GM19025 (cell line): Measurements from ENCODE around the gene SMCO4.

Experiments
- ATAC-seq: cut with Tn5 transposase; IDR thresholded peaks from one replicate; pipeline ENCODE4 v1.9.1; 2021; ENCODE audit warnings: mild to moderate bottlenecking, low read depth, moderate library complexity; ENCODE audit not compliant: unreplicated experiment

The SMCO4 gene

DNA sequence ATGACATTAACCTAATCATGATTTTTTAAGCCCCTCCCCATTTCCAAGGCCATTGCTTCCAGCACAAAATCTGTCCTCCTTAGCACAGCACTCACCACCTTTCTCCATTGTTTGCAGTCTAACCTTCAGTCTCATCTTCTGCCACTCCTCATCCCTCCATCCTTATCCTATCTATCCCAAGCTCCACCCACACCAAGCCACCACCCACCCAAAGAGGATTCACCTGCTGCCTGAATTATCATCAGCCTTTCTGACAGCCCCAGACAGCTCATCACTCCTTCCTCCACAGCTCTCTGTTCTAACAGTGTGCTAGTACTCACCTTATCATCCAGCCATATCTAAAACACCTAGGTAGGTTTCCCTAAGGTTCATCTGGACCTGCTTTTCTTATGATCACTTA is 20.7 kb upstream of the SMCO4 start:
- no peak for ATAC-seq

DNA sequence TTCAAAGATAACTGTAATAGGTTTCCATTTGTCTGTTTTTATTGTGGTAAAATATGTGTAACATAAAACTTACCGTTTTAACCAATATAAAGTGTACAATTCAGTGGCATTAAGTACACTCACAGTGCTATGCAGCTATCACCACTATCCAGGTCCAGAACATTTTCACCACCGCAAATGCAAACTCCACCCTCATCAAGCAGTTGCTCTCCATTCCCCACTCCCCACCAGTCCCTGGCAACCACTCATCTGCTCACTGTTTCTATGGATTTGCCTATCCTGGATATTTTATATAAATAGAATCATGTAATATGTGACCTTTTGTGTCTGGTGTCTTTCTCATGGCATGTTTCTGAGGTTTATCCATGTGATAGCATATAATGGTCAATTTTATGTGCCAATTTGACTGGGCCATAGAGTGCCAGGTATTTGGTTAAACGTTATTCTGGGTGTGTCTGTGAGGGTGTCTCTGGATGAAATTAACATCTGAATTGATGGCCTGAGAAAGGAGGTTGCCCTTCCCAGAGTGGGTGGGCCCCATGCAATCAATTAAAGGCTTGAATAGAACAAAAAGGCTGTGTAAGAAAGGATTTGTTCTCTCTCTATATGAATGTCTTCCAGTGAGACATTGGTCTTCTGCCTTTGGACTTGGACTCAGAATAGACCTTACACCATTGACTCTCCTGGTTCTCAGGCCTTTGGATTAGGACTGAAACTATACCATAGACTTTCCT is 17.2 kb upstream of the SMCO4 start:
- ATAC-seq: no peak

DNA sequence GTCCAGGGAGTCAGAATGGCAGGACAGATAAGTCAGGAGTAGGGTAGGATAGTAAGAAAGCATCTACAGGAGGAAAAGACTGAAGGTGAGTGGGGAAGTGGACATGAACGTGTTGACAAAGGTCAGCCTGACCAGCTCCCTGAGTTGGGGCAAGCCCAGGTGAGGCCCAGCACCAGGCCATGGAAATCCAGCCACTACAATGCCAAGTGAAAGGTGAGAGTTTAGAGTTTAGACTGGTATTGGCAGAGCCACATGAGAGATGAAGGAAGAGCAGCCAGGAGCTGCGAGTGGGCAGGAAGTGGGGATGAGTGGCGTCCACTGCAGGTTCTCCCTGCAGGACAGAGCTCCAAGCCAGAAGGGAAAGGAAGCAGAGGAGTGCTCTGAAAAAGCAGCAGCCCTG is 16.5 kb upstream of the SMCO4 start:
- ATAC-seq: no peak

DNA sequence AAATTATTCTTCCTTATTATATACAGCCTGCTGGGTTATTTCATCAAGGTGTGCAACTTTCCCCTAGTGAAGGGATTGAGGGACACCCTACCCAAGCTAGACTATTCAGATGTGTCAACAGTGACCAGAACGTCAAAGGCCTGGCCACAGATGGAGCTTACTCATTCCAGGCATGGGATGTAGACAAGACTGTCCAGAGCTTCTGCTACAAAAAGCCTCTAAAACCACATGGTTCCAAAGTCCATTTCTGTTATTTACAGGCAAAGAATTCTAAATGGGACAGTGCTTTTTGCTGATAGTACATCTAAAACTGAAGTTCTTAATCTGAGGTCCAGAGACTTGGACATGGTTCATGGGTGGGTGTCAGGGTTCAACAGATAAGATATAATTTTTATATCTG is 9.7 kb upstream of the SMCO4 start:
- no peak for ATAC-seq

DNA sequence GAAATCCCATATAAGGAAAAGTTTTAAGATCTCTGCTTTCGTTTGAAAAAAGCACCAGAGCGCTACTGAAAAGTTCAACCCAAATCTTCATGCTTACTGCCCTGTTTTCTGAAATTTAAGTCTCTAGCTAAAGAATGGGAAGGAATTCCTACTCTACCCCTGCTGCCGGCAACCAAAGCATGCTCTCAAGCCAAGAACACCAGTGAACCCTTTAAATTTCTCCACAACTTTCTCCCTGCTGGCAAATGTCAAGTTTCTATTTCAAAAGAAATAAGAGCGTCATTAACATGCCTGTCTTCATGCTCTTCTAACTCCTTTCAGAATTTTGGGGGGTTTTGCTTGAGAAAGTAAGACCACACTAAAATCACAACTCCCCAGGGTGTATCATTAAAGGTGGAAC is 6.8 kb upstream of the SMCO4 start:
- no peak for ATAC-seq

- ATAC-seq: no peak
Observed at GRCh38 chr11:93548679-93549319, 5.6 kb upstream of the SMCO4 start.

DNA sequence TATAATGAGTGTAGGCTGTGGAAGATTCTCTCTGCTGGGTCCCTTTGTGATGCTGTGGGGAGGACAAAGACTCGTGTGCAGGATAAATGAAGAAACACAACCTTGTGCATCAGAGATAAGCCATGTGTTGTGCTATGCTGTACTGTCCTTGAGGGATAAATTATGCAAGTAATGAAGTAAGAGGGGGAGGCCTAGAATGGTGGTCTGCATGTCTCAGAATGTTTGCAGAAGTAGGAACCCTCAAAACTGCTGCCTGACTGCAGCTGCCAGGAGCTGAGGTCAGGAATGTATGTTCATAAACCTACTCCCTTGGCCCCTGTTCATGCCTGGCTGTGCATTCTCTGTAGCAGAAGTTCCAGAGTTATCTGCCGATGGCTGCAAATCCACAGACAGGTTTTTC is 4.6 kb upstream of the SMCO4 start:
- ATAC-seq: no peak

- no peak for ATAC-seq
Observed at GRCh38 chr11:93547028-93547427, 3.8 kb upstream of the SMCO4 start.

DNA sequence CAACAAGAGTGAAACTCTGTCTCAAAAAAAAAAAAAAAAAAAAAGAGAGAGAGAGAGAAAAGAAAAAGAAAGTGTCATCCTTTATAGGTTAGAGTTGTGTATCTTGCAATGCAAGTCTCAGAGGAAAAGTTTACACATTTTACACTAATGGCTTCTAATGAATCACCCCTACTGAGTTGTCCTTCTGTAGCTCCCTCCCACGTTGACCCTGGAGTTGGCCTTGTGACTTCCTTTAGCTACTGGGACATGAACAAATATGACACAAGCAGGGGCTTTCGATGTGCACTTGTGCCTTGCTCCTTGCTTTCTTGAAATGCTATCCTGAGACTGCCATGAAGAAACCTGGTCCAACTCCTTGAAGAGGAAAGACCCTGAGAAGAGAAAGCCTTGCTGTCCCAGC is 2.4 kb upstream of the SMCO4 start:
- ATAC-seq: no peak

DNA sequence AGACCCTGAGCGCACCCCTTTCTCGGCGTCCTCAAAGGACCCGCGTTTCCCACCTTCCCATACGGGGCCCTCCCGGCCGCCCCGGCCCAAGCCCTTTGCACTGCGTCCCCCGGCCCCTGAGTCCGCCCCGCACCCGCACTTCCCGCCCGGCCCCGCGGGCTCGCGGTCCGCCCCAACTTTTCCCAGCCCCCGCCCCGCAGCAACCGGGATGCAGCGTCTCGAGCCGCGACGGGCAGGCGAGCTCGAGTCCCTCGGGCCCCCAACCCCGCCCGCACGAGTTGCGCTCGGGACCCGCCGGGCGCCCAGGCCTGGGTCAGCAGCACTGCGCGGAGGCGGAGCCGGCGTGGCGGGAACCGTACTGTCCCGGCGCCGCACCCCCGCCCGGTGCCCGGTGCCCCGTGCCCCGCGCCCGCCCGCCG is 371 bp downstream of the SMCO4 start:
- peak; percentile 39 for ATAC-seq

DNA sequence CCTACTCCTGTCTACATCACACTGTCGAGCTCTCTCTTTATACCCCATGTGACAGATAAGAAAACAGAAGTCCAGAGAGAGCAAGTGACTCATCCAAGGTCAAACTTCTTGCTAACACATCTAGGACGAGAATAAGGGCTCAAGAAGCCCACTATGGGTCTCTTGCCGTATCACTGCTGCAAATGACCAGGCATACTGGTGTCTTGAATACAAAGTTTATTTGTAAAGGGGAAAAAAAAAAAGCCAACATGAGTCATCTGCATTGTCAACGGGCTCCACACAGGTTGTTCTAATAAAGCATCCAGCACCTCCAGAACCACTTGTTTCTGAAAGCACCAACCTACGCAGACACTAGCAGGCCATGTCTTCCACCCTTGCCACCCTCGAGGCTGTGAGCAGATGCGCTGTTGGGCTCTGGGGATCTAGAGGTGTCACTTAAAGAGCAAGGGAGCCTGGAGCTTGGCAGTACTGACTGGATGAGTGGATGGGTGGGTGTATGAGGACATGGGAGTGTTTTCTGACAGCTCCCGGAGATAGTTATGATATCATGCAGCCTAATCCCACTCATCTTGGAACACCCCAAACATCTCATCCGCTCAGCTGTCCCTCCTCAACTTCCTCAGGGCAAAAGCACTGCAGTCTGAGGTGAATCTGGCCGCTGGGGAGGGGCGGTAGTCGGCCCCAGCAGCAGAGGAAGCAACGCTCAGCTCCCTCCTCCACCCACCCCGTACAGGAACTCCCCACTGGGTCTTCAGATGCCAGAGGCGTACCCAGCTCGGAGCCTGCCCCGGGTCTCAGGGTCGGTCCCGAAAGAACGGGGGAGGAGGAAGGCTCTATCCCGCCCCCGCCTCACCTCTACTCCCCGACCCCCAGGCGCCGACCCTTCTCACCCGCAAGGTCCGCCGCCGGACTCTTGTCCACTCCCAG is 1.0 kb downstream of the SMCO4 start:
- peak; percentile 36 for ATAC-seq

DNA sequence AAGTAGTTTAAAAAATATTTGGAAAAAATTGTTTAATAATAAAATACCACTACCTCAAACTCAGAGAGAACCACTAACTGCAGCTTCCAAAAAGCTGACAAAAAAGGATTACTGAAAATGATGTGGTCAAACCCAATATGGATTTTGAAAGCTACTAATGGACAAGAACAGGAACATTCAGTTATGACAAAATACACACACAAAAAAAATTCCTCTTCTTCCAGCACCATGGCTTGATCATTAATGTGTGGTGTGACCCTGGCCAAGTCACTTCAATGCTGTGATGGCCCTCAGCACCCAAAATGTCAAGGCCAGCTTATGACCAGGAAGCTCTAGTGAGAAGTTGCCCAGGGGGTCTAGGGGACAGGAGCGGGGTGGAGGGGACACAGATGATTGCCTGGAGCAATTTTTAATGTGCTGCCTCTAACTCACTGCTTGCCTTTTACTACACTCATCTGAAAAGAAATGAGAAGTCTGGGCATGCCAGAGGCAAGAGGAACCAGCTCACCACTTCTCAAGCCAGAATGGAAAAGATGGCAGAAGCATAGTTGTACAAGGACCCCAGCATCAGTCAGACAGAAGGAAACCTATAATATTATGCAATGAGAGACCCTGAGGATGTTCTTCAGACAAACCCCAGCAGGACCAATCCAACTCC is 2.2 kb downstream of the SMCO4 start:
- ATAC-seq: no peak

DNA sequence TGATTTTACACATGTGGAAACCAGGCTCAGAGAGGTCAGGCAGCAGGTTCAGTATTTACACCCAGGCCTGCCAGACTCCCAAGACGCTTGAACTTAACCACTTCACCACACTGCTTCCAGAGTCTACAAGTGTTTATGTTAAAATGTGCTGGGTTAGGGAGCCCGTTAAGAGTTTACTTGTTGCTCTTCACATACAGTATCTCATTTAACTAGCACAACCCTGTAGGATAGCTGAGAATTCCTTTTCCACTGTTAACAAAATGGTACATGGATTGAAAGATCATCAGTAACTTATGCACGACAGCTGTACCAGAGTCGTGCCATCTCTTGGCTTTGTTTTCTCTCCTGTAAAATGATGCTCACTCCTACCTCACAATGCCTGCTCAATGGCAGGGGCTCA is 2.9 kb downstream of the SMCO4 start:
- ATAC-seq: no peak

DNA sequence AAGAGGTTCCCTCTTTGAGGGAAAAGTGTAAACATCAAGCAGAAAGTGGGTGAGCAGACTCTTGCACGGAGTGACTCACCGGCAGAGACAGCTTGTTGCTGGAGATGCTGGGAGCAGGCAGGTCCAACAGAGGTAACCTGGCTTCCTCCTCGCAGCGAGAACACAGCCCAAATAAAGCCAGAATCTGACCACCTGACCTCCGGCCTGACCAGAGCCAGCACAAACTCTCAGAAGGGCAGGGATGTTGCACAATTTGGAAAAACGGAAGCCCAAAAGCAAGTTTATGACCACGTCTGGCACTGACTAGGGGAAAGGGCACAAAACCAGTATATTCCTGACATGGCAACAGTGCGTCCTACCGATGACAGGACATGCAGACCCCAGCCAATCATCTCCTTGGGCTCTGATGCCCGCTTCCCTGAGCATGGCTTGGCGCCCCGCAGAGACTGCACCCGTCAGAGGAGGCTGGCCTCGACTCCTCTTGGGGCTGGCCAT is 5.4 kb downstream of the SMCO4 start:
- no peak for ATAC-seq

DNA sequence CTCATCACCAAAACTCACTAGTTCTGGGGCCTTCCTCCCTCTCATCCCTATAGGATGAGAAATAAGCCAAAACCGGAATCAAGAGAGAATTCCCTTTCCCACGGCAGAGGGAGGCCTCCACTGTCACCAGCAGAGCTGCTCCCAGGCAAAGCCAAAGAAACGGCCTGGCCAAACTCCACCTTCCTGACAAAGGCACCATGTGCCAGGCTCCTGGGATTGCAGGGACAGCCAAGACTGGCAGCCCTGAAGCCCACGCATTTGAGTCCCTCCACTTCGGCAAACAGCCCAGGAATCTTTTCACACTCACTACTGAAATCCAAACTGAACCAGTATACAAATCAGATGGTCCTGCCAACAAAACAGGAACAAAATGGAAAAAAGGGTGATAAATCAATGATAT is 6.1 kb downstream of the SMCO4 start:
- no peak for ATAC-seq

DNA sequence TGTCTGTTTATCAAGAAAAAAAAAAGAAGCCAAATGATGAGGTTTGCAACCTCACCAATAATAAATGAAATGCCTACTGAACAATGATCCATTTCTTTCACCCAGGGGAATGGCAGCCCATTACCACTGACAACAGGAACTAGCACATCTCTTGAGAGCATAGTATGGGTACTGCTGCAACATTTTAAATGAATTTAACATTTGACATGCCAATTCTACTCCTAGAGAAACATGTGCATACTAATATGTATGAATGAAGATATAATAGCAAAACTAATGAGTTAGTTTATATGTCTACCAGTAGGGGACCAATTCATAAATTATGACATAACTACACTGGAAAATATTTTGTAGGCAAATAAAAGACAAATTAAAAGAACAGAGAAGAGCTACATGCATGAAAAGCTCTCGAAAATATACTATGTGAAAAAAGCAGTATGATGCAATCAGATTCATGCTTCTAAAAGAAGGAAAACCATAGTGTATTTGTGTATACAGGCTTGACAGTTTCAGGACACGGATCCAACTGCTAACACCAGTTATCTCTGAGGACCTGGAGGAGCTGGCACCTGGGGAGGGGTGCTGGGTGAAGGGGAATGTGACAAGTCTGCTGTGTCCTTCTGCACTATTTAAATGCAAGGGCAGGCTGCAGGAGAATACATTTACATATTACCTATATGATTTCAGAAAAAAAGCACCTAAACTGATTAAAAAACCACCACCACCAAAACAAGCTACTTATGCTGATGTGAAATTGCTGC is 6.9 kb downstream of the SMCO4 start:
- no peak for ATAC-seq

DNA sequence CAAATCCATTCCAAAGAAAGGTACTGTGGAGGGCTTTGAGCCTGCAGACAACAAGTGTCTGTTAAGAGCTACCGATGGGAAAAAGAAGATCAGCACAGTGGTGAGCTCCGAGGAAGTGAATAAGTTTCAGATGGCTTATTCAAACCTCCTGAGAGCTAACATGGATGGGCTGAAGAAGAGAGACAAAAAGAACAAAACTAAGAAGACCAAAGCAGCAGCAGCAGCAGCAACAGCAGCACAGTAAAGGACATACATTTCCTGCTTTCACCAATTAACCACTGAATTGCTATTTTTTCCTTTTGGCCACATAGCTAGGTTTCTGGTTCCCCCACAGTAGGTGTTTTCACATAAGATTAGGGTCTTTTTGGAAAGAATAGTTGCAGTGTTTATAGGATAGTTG is 7.6 kb downstream of the SMCO4 start:
- peak; percentile 46 for ATAC-seq

- no peak for ATAC-seq
Observed at GRCh38 chr11:93532806-93533205, 10.4 kb downstream of the SMCO4 start.

- no peak for ATAC-seq
Observed at GRCh38 chr11:93532281-93532789, 10.9 kb downstream of the SMCO4 start.

- no peak for ATAC-seq
Observed at GRCh38 chr11:93530468-93530826, 12.7 kb downstream of the SMCO4 start.
